Suppressor macrophage (primary cell): Measurements from ENCODE around the gene PTPRD.
A peak's percentile ranks its signal among the peaks of the same experiment; 100 is the strongest.

Experiments used
- DNase-seq, 4 experiments: peaks; one replicate each; pipeline ENCODE4 v3.0.0-alpha.2; 2020 to 2022

Gene PTPRD

GRCh38 chr9:8653111-8653510 lies 1959.7 kb downstream of the PTPRD start:
- no peak for DNase-seq

DNA sequence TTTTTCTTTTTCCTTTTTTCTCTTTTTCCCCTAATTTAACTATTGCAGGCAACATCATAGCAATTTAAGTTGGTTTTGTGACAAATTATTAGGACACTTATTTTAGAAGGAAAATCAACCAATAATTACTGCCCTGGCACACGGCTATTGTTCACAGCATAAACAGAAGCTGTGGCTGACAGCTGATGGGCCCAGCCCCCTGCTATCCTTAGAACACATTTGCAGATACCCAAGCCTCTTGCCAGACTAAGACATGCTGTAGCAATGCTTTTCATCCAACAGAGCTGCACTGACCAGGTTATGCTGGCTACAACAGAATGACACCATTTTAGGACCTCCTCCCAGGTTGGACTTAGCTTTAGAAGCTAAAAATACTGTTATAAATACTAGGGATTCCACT lies 1960.5 kb downstream of the PTPRD start:
- no peak for DNase-seq

DNA sequence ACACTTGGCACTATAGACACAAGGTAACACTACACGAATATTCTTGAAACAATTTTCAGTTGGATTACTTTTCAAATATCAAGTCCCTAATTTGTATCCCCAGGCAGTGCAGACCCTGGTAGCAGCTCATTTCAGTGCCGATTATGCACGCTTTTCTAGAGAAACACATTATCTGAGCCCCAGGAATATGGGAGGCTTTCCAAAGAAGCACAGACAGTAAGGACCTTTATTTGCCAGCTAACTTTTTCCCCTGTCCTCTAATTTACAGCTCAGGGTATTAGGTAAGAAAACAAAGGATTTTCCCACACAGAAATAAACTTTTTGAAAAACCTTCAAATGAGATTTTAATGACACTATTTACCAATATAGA lies 1961.0 kb downstream of the PTPRD start:
- no peak for DNase-seq

GRCh38 chr9:8651070-8651845 lies 1961.5 kb downstream of the PTPRD start:
- DNase-seq, result no peak

DNA sequence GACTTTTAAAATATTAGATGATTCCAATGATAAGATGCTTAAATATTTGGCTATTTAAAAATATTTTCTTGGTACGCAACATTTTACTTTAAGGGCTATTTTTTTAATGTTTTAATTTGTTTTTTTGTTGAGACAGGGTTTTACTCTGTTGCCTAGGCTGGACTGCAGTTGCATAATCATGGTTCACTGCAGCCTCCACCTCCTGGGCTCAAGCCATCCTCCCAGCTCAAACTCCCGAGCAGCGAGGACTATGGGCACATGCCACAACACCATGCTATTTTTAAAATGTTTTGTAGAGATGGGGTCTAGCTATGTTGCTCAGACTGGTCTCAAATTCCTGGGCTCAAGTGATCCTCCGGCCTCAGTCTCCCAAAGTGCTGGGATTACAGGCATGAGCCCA lies 1963.0 kb downstream of the PTPRD start:
- DNase-seq, result peak in 1 of 4 experiments; percentile 3

DNA sequence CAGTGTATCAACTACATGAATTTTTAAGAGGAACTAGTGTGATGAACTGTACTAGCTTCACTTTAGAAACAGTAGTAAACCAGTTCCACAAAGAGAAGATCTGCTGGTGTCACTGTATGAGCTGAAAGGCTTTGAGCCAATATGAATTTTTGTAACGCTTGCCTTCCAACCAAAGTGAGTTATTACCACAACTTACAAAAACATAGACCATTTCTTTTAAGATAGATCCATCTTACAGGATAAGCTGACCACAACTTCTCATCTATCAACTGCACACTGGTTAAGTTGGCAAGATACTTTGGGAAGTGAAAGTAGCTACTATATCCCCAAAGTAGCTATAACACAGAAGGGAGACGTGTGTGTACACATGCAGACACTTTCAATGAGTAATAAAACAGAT lies 1963.6 kb downstream of the PTPRD start:
- DNase-seq, result peak; percentile 13 to 69 (median 52)

DNA sequence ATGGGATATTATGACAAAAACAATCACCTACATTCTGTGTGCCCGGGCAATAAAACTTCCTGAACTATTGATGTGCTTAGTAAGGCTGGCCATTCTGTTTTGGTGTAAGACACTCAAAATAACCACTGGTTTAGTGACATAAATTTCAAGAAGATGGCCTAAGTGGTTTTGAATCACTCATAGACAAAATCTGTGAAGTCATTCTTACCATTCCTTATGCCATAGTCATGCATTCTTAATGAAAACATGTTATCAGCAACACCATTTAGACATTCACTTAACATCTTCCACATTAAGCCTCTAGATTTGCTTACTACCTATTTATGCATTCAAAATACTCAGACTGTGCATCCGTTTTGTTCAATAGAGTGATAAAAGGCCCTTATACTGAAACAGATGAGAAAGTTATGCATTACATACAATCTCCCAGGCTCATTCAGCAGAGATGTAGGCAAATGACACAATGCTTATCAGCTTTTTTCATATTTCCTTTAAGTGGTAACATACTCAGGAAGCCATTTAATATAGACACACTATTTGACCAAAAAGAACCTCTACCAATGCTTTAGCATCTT lies 1964.4 kb downstream of the PTPRD start:
- no peak for DNase-seq

GRCh38 chr9:8647824-8648223 lies 1965.0 kb downstream of the PTPRD start:
- no peak for DNase-seq

DNA sequence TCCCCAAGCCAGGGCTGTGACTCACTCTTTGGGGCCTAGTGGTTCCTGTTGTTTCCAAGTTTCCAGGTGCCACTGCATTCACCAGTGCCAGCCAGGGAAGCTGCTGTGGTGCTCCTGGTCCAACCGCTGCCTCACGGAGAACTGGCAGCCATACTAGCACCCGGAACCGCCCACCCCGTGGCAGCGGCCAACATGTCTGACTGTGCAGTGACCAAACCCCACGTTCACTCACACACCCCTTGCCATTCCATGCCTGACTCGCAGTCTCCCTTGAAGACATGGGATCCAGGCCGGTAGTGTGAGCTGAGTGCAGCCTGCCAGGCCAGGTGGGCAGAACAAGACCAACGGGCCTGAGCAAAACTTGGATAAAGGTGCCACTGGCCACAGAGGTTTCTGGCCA lies 1968.2 kb downstream of the PTPRD start:
- DNase-seq, result no peak

DNA sequence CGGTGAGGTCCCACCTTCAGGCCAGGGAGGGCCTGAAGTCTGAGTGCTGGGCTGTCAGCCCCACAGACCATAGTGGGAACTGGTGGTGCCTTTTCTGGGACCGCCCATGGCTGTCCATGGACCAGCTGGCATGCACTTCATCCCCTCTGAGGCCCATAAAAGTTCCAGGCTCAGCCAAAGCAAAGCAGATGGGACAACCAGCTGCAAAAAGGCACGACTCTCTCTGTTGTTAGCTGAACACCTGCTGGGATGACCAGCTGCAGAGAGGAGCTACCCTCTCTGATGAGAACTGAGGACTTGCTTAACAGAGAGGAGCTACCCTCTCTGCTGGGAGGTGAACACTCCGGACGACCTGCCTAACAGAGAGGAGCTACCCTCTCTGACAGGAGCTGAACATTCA lies 1968.9 kb downstream of the PTPRD start:
- DNase-seq, result no peak

DNA sequence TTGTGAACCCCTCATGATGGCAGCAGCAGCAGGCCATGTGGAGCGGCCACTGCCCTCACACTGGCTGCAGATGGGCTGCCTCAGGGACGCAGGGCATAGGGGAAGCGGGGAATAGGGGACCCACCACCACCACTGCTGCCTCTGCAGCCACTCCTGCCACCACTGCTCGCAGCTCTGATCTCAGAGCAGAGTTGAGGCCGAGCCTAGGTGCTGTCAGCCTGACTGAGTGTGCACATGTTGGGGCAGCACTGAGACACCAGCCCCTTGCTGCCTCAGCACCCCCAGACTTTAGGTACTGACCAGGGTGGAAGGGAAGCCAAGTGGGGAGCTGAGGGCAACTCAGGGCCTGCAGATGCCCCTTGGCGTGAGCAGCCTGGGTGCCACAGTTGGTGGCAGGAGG lies 1969.3 kb downstream of the PTPRD start:
- no peak for DNase-seq

DNA sequence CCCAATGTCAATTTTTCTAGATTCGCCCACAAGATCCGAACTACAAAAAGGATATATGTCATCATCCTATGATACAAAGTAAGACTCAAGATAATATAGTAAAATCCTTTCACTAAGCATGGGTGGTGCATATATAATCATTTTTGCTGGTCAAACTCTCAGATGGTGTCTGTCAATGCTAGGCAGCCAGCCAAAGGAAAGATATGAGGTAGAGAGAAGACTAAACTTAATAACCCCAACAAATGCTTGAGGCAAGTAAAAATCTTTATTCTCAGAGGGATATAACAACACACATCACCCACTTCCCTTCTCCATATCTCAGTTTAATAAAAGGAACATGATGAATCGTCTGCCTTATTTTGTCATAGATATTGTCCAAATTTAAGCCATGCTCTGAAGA lies 1972.0 kb downstream of the PTPRD start:
- no peak for DNase-seq

GRCh38 chr9:8637626-8638025 lies 1975.2 kb downstream of the PTPRD start:
- no peak for DNase-seq

DNA sequence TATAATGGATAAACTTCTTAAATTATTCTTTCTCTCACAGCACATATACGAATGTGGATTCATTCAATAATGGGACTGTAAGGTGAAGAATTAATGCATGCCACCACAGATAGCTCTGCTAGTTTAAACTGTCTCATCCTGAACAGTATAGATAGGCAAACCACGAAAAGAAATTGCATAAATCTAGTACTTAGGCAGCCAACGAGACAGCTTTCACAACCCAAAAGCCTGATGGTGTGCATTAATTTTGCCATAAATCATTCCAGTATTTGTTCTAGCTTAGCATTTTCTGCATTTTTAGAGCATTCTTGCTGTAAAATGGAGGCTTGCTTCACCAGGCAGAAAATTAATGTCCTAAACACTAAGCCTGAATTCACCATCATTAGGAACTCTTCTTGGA lies 1979.0 kb downstream of the PTPRD start:
- DNase-seq, result no peak

GRCh38 chr9:8632493-8632892 lies 1980.3 kb downstream of the PTPRD start:
- no peak for DNase-seq

- DNase-seq, result no peak
Observed at GRCh38 chr9:8628791-8629190, 1984.0 kb downstream of the PTPRD start.

DNA sequence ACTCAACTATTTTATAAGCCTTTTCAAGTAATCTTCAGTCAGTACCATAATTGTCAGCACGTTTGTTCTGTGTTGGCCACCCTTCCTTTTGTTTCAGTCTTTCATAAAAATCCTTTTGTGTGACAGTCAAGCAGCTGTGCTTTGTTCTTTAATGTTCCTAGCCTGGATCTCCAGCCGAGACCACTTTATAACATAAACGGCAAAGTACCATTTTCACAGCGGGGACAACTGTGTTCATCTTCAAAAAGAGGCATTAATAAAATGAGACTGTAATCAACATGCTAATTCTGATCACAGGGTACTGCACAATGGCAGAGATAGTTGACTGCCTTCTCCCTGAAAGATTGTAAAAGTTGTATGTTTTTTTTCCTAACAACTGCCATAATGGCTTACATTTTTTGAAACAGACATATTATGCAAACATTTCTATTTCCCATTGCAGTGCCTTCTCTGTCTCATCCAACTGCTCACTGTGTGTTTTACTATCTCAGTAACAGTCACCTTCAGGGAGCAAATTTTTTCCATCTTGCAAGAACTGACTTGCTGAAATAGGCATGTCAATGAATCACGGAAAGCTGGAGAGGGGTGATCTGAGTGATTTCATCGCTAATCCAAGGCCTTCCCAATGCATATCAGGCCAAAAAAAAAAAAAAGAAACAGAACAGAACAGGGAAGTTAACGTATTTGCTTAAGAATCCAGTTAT lies 1984.7 kb downstream of the PTPRD start:
- DNase-seq, result no peak

DNA sequence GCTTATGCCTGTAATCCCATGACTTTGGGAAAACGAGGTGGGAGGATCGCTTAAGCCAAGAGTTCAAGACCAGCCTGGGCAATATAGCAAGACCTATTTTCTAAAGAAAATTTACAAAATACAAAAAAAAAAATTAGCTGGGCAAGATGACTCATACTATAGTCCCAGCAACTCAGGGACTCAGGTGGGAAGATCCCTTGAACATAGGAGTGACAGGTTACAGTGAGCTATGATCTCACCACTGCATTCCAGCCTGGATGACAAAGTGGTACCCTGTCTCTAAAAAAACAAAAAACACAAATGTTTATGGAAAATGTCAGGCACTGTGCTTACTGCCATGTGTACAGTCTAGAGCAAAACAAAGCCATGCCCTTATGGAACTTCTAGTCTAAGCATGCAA lies 1989.9 kb downstream of the PTPRD start:
- DNase-seq, result no peak

- DNase-seq, result no peak
Observed at GRCh38 chr9:8622222-8622802, 1990.5 kb downstream of the PTPRD start.

DNA sequence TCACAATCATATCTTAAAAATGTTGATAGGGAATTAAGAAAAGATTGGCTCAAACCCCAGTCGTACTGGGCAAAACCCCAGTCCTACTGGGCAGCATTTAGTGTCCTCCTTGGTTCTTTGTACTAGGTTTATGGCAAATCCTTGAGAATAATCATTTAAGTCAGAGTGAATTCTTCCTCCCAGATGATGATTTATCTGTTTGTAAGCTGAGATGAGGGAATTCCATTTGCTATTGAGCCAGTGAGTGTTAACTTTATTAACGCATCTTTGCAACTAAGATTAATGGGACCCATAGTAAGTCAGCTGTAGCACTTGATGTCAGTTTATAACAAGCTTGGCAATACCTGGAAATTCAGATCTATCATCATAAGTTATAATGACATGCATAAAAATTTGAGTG lies 1991.4 kb downstream of the PTPRD start:
- DNase-seq, result no peak

DNA sequence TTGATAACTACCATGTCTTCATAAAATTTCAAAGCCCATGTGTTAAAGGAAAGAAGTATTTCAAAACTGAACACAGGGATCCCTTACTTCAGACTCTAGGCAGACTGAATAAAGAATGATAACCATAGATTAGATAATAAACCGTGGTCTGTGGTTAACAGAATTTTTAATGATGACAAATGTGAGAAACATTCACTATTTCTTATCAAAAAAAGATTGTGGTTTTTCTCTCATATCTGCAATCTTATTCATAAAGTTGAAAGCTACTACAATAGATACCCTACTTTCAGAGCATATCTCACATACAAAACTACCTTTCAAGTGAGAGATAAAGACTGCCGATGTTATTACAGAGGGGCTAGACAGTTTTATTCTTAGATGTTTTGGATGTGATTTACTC lies 1996.4 kb downstream of the PTPRD start:
- no peak for DNase-seq

DNA sequence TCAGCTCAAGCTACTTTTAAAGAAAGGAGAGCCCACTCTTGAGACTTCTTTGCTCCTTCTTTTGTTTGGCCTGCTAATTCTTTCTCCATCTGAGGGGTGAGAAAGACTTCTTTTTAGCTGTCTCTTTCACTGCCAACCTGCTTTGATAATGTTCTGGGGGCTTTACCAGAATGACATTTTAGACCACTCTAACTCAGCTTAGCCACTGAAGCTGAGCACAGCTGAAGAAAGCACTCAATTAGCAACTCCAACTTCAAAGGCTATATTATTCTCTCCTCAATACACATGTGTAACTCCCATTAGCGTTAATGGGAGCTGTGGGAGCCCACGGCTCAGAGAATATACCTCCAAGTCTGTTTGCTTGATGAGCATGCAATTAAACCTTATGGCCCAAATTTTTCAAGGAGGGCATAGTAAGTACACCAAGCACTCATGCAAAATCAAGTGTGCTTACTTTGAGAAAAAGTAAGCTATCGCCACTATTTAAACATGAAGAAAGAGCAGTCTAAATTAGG lies 1997.8 kb downstream of the PTPRD start:
- DNase-seq, result no peak

GRCh38 chr9:8613346-8613825 lies 1999.4 kb downstream of the PTPRD start:
- no peak for DNase-seq
